GM12878 (cell line): ENCODE measurements around the gene AGTRAP. TPM values are rescaled to one million over a fixed set of nuclear protein-coding genes. Genes with fewer than 3 reads are reported as not detected.

Source experiments
- ATAC-seq: fragments of 200-7000 bp; cut with Tn5 transposase; 3 replicates; pipeline ENCODE4 v1.9.1; 2020; ENCODE audit warnings: mild to moderate bottlenecking, moderate library complexity
- Bru-seq: library from RNA; stranded (reverse); fragments of 400-500 nt; gene quantifications from one replicate; lab custom pipeline; 2021; lab: Mats Ljungman, UMichigan
- BruChase-seq, 2 experiments: library from RNA; stranded (reverse); fragments of 400-500 nt; gene quantifications; one replicate each; lab custom pipeline; 2021; lab: Mats Ljungman, UMichigan
- BruUV-seq: library from RNA; stranded (reverse); fragments of 400-500 nt; replicated peaks from 2 replicates; lab custom pipeline; 2021; lab: Mats Ljungman, UMichigan
- CTCF ChIA-PET: fragments of 300-600 bp; sonication (Branson Sonifier 250); formaldehyde crosslinking; extraction: SDS; loops from one replicate; lab custom pipeline; 2021; ENCODE audit warnings: inconsistent platforms; lab: Yijun Ruan, JAX
- POLR2A ChIA-PET: fragments of 350-600 bp; formaldehyde crosslinking; extraction: SDS; loops from one replicate; lab custom pipeline; 2021; ENCODE audit warnings: inconsistent platforms; lab: Charles Lee
- RAD21 ChIA-PET: fragments of 300-600 bp; sonication (Branson Sonifier 250); formaldehyde crosslinking; loops from one replicate; lab custom pipeline; 2023; ENCODE audit warnings: antibody characterized with exemption; ENCODE audit not compliant: unreplicated experiment; lab: Charles Lee
- SMC1A ChIA-PET: fragments of 300-600 bp; sonication (Branson Sonifier 250); formaldehyde crosslinking; loops from one replicate; lab custom pipeline; 2023; ENCODE audit not compliant: unreplicated experiment, uncharacterized antibody; lab: Charles Lee
- DNase-seq: peaks from one replicate; pipeline ENCODE4 v3.0.0-alpha.2; 2011; ENCODE audit warnings: low read depth, low spot score
- FAIRE-seq: peaks from 3 replicates; lab custom pipeline; 2011; peaks lifted over from hg19 to GRCh38; lab: Jason Lieb, UNC
- H2AFZ ChIP-seq: 2 replicates; pipeline ENCODE4 v1.6.0; 2011; ENCODE audit warnings: low read depth, low read length, control low read depth; ENCODE audit not compliant: control insufficient read depth
- H3K27ac ChIP-seq: 2 replicates; pipeline ENCODE4 v1.5.1; 2011; ENCODE audit warnings: control low read depth; ENCODE audit not compliant: control insufficient read depth, insufficient read depth
- H3K27me3 ChIP-seq, 2 experiments: replicated peaks in 1 of 2; 2 replicates each; pipeline versions ENCODE4 v1.6.0 to v1.6.1; 2011; ENCODE audit warnings: low read length in 1 of 2; ENCODE audit not compliant: control insufficient read depth in 2 of 2, insufficient read depth in 2 of 2
- H3K36me3 ChIP-seq, 2 experiments: 2 replicates each; pipeline ENCODE4 v1.5.1; 2011; ENCODE audit warnings: low read length in 1 of 2; ENCODE audit not compliant: control insufficient read depth in 2 of 2, insufficient read depth in 2 of 2
- H3K4me1 ChIP-seq: 2 replicates; pipeline ENCODE4 v1.6.1; 2011; ENCODE audit warnings: mild to moderate bottlenecking, low read length, moderate library complexity, mixed read lengths; ENCODE audit not compliant: control insufficient read depth, insufficient read depth
- H3K4me2 ChIP-seq: 2 replicates; pipeline ENCODE4 v1.6.0; 2011; ENCODE audit warnings: control low read depth; ENCODE audit not compliant: control insufficient read depth, insufficient read depth
- H3K4me3 ChIP-seq: fragments of 200-600 bp; sonication (generic); 2 replicates; pipeline ENCODE4 v1.5.1; 2016
- H3K79me2 ChIP-seq: 2 replicates; pipeline ENCODE4 v1.6.0; 2011; ENCODE audit warnings: low read length; ENCODE audit not compliant: control insufficient read depth, insufficient read depth
- H3K9ac ChIP-seq: 2 replicates; pipeline ENCODE4 v1.8.0; 2011; ENCODE audit warnings: low read length, control low read depth, mixed read lengths; ENCODE audit not compliant: control insufficient read depth, insufficient read depth
- H3K9me3 ChIP-seq: replicated peaks from 3 replicates; pipeline ENCODE4 v1.5.1; 2011; ENCODE audit warnings: mild to moderate bottlenecking, low read length; ENCODE audit not compliant: control insufficient read depth, insufficient read depth
- H4K20me1 ChIP-seq: 2 replicates; pipeline ENCODE4 v1.6.0; 2011; ENCODE audit not compliant: control insufficient read depth, insufficient read depth
- ASH2L ChIP-seq: fragments of 300-600, 200-600 bp; sonication (generic); IDR thresholded peaks from 2 replicates; pipeline ENCODE4 v1.6.1; 2017; ENCODE audit warnings: low read depth, mild to moderate bottlenecking, borderline replicate concordance
- CBX3 ChIP-seq: fragments of 200-600 bp; sonication (generic); IDR thresholded peaks from 2 replicates; pipeline ENCODE4 v1.6.1; 2016; ENCODE audit warnings: low read depth, borderline replicate concordance
- CEBPB ChIP-seq, 2 experiments: fragments of 150-350 bp in 1 of 2; IDR thresholded peaks; 2 replicates each; pipeline ENCODE4 v1.6.1; 2012 to 2014; ENCODE audit warnings: low read depth in 2 of 2, low read length in 2 of 2, borderline replicate concordance in 1 of 2, inconsistent platforms in 1 of 2
- ETV6 ChIP-seq, 2 experiments: fragments of 450-650 bp in 1 of 2; IDR thresholded peaks in 1 of 2; conservative IDR thresholded peaks in 1 of 2; 2 replicates each; pipeline ENCODE4 v1.6.1; 2014; ENCODE audit warnings: antibody characterized with exemption in 1 of 2, borderline replicate concordance in 1 of 2, low read depth in 1 of 2, mild to moderate bottlenecking in 1 of 2, moderate library complexity in 1 of 2
- HDAC2 ChIP-seq: fragments of 200-600 bp; sonication (generic); IDR thresholded peaks from 2 replicates; pipeline ENCODE4 v1.6.1; 2017
- MXI1 ChIP-seq: fragments of 150-350 bp; IDR thresholded peaks from 2 replicates; pipeline ENCODE4 v1.6.1; 2011; ENCODE audit warnings: low read depth, mild to moderate bottlenecking, inconsistent platforms, low read length, improper control_type of control experiment
- NFXL1 ChIP-seq: fragments of 450-650 bp; IDR thresholded peaks from 2 replicates; pipeline ENCODE4 v1.6.1; 2017; ENCODE audit warnings: antibody characterized with exemption, mild to moderate bottlenecking, borderline replicate concordance
- NR2C1 ChIP-seq: fragments of 450-650 bp; IDR thresholded peaks from 2 replicates; pipeline ENCODE4 v1.6.1; 2017; ENCODE audit warnings: antibody characterized with exemption, mild to moderate bottlenecking, moderate library complexity
- SP1 ChIP-seq: IDR thresholded peaks from one replicate; pipeline ENCODE4 v1.6.1; 2011; ENCODE audit warnings: low read depth, low read length
- SREBF1 ChIP-seq: IDR thresholded peaks from 2 replicates; pipeline ENCODE4 v1.6.1; 2012; ENCODE audit warnings: mild to moderate bottlenecking, low read length
- SRF ChIP-seq, 2 experiments: IDR thresholded peaks; 2 replicates each; pipeline ENCODE4 v1.6.1; 2011; ENCODE audit warnings: low read depth in 2 of 2, low read length in 2 of 2, mild to moderate bottlenecking in 1 of 2, moderate library complexity in 1 of 2
- TAF1 ChIP-seq: IDR thresholded peaks from 2 replicates; pipeline ENCODE4 v1.6.1; 2011; ENCODE audit warnings: mild to moderate bottlenecking, low read depth, low read length, borderline replicate concordance
- TBL1XR1 ChIP-seq: IDR thresholded peaks from 2 replicates; pipeline ENCODE4 v1.6.1; 2012; ENCODE audit warnings: low read depth, low read length, improper control_type of control experiment
- WGBS: methylation state at CpG from one replicate; pipeline ENCODE4 v1.1.6; 2016; ENCODE audit warnings: low lambda C conversion rate; ENCODE audit not compliant: insufficient replicate concordance, insufficient coverage; ENCODE audit errors: missing lambda C conversion rate; 5-methylcytosine and 5-hydroxymethylcytosine counted together
- in situ Hi-C: fragments of 300-500 bp; cut with MboI; formaldehyde crosslinking; loops from 9 replicates; pipeline ENCODE4 v1.14.3; 2018; ENCODE audit warnings: mixed read lengths
- intact Hi-C: fragments of 100-400 bp; cut with micrococcal nuclease; formaldehyde crosslinking; loops from one replicate; pipeline ENCODE4 v1.14.2; 2022; ENCODE audit not compliant: unreplicated experiment
- long read RNA-seq, 2 experiments: library from polyadenylated mRNA; unstranded; transcript quantifications; one replicate each; pipeline ENCODE4 v2.0.0, GENCODE V29; 2019 to 2020
- polyA minus RNA-seq, 3 experiments: library from RNA; depleted of rRNA, polyadenylated mRNA; stranded (reverse); fragments of >200 nt; gene quantifications; 2 replicates each; pipeline ENCODE4 v1.2.3, GENCODE V29; 2011
- polyA plus RNA-seq, 11 experiments: library from polyadenylated mRNA; depleted of rRNA in 4 of 11; unstranded in 6 of 11; stranded (reverse) in 5 of 11; fragments of >200 nt; fragmentation: Nextera tagmentation in 4 of 11; fragmentation: Illumina TruSeq in 1 of 11; extraction: Ambion mirVana in 4 of 11; extraction: Trizol in 1 of 11; gene quantifications; 1 replicate in 1 of 11; 2 replicates in 10 of 11; pipeline versions ENCODE4 v1.2.1 to v1.2.3, GENCODE V29; 2011 to 2016; ENCODE audit warnings: inconsistent platforms in 2 of 11, missing spikeins in 2 of 11, low read depth in 1 of 11
- total RNA-seq, 4 experiments: library from RNA; depleted of rRNA in 3 of 4; stranded (reverse); fragments of >200 nt in 3 of 4; fragmentation: Illumina TruSeq in 1 of 4; extraction: Trizol in 1 of 4; gene quantifications; 2 replicates each; pipeline versions ENCODE4 v1.2.1 to v1.2.3, GENCODE V29; 2013 to 2021
- TF ChIP-seq, protein P1 (sequence below): fragments of 450-650 bp; IDR thresholded peaks from 2 replicates; pipeline ENCODE4 v1.6.1; 2018; ENCODE audit warnings: mild to moderate bottlenecking, low read depth, moderate library complexity; ENCODE audit not compliant: partially characterized antibody

AGTRAP gene, protein sequence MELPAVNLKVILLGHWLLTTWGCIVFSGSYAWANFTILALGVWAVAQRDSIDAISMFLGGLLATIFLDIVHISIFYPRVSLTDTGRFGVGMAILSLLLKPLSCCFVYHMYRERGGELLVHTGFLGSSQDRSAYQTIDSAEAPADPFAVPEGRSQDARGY
- 16.5 and 18.6 TPM in 2 replicates for total RNA-seq (2013; cell fraction: nucleolus; rRNA removed)
- total RNA-seq (2014; rRNA removed) (12.8 and 16.1 TPM in 2 replicates), total RNA-seq (2014; rRNA removed; fragmentation: Illumina TruSeq; extraction: Trizol) (5.8 and 7.9 TPM in 2 replicates), total RNA-seq (2021) (10.0 and 12.7 TPM in 2 replicates), polyA plus RNA-seq (2011; rRNA removed) (3.5 and 7.7 TPM in 2 replicates), polyA plus RNA-seq (2014; fragmentation: Illumina TruSeq; extraction: Trizol) (2.3 and 7.0 TPM in 2 replicates), polyA plus RNA-seq (2014; fragmentation: Nextera tagmentation; extraction: Ambion mirVana) (1 to 10 TPM; 3.0 to 4.1 TPM), polyA plus RNA-seq (2014; rRNA removed) (14.6 and 16.3 TPM in 2 replicates), polyA plus RNA-seq (2016; fragmentation: Nextera tagmentation; extraction: Ambion mirVana) (10 to 100 TPM; 14.5 to 17.4 TPM), polyA minus RNA-seq (2011; rRNA and poly(A)+ RNA removed) (3.9 and 9.0 TPM in 2 replicates), Bru-seq, nascent RNA (percentile 52 among the genes with signal in this experiment), BruChase-seq, experiment 1, labeled RNA remaining after a 6-hour chase (percentile 46 among the genes with signal in this experiment), BruChase-seq, experiment 2, labeled RNA remaining after a 2-hour chase (percentile 44 among the genes with signal in this experiment)
- 3.4 TPM for polyA plus RNA-seq (2011; ENCODE audit: low read depth)
- 16.6 and 20.6 TPM in 2 replicates for polyA plus RNA-seq (2011; cell fraction: cytosol; rRNA removed)
- polyA plus RNA-seq (2011; cell fraction: nucleus; rRNA removed): 19.7 and 25.2 TPM in 2 replicates
- polyA plus RNA-seq (2012): 7.0 and 9.5 TPM in 2 replicates
- polyA minus RNA-seq (2011; cell fraction: cytosol; rRNA and poly(A)+ RNA removed): 5.7 and 8.3 TPM in 2 replicates
- 4.1 and 5.5 TPM in 2 replicates for polyA minus RNA-seq (2011; cell fraction: nucleus; rRNA and poly(A)+ RNA removed)
- long read RNA-seq, experiment 1, partial matches to known transcripts: 0 of 3 reads
- long read RNA-seq, experiment 1, other reads (novel, unspliced or antisense): 0 of 3 reads
- long read RNA-seq, experiment 2, transcript AGTRAP-201 (5 exons, 1,107 nt): major isoform, 9 of 10 reads
- long read RNA-seq, experiment 2, partial matches to known transcripts: 0 of 10 reads
- long read RNA-seq, experiment 2, other reads (novel, unspliced or antisense): 1 of 10 reads

DNA sequence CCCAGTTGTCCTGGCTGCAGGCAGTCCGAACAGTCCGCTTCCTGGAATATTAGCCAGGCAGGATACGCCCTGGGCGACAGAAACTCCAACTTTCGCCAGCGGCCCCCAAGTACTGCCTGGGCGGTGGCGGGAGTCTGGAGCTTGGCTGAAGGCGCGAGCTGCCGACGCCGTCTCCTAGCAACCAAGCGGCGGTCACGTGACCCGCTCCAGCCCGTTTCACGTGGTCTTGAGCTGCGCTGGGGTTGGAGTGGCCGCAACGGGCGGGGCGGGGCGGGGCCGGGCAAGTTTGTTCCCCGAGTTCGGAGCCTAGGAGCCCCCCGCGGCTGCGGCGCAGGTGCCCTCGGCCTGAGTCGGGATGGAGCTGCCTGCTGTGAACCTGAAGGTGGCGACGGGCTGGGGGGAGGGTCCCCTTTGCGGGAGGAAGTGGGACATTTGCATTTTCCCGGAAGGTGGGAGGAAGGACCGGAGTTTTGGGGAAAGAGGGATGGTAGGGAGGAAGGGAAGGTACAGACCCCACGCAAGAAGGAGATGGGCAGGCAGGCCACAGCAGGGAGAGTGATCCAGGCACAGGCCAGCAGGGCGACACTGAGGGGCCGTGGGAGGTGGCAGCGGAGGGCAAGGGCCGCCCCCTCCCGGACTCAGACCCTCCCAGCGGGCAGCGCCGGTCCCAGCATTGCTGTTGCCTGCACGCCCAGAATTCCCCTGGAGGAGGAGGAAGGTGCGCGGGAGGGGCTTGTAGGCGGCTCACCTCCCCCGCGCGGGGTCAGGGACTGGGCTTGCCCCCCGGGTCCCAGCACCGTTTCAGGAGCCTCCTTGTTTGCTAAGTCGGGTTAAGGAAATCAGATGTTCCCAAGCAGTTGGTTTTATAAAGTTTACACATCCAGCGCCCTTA is at the start of gene AGTRAP:
TSS of gene AGTRAP (plus strand) at position 283 of the 892 bp plus-strand sequence. CDS start at position 356, 73 bp downstream.
- ChIA-PET POLR2A (interaction anchor here (0.5 to 0.6 kb wide), 2 partner anchors 80 to 307 kb away, joined by 3 to 4 read pairs; no protein-coding TSS in a partner anchor), RAD21 (interaction anchor here (0.8 to 1.2 kb wide), 5 partner anchors 57 to 460 kb away, joined by 3 to 5 read pairs (median 4); no protein-coding TSS in a partner anchor), SMC1A (interaction anchor here (0.6 to 1.4 kb wide), 7 partner anchors 14 to 455 kb away, joined by 3 to 8 read pairs (median 3); partner anchors contain the start of genes CLCN6, FBXO6 and MTHFR), CTCF (interaction anchor here (0.6 to 3.3 kb wide), 12 partner anchors 17 to 1226 kb away, joined by 3 to 17 read pairs (median 4); partner anchors contain the start of gene FBXO6)
- Histone ChIP-seq H2AFZ (peak within 1 kb of the TSS; percentile 93), H3K9ac (peak within 1 kb of the TSS; percentile 70), H3K79me2 (no peaks in the 10 kb centered on the region), H3K27me3 (no peaks in the 10 kb centered on the region), H3K4me2 (peak within 1 kb of the TSS; percentile 97), H4K20me1 (no peaks in the 10 kb centered on the region), H3K27ac (peak within 1 kb of the TSS; percentile 35), H3K4me1 (peaks cover 10% of the 10 kb centered on the region), H3K36me3 (no peaks in the 10 kb centered on the region), H3K4me3 (peak within 1 kb of the TSS; percentile 86), H3K9me3 (no peaks in the 10 kb centered on the region)
- peak; percentile 92 for ATAC-seq
- BruUV-seq: TSS peak; percentile 81
- peak; percentile 31 for FAIRE-seq
- intact Hi-C loops: no loop called here
- in situ Hi-C loops: no loop called here
- no peak for DNase-seq
- WGBS: 5% methylated on average over 49 of the region's 59 CpGs
- TF ChIP-seq SREBF1 (no peak), CBX3 (no peak), NFXL1 (no peak), ETV6 (conservative IDR thresholded peaks at IDR 0.05 in 1 of 2, IDR thresholded peaks at IDR 0.05 in 1 of 2; ENCODE audit: borderline replicate concordance in 1 of 2, low read depth in 1 of 2) (no peak), TBL1XR1 (peak; percentile 60; the same call in 1 of the 2 replicates), MXI1 (peak; percentile 92), SRF (IDR thresholded peaks at IDR 0.05; ENCODE audit: low read depth in 2 of 2, low read length in 2 of 2) (no peak; a peak in 1 of 4 replicates), ASH2L (no peak), TAF1 (no peak), CEBPB (IDR thresholded peaks at IDR 0.05; ENCODE audit: borderline replicate concordance in 1 of 2, low read depth in 2 of 2, low read length in 2 of 2) (no peak), SP1 (peak; percentile 7), NR2C1 (no peak), HDAC2 (no peak)
- TF ChIP-seq, protein P1, sequence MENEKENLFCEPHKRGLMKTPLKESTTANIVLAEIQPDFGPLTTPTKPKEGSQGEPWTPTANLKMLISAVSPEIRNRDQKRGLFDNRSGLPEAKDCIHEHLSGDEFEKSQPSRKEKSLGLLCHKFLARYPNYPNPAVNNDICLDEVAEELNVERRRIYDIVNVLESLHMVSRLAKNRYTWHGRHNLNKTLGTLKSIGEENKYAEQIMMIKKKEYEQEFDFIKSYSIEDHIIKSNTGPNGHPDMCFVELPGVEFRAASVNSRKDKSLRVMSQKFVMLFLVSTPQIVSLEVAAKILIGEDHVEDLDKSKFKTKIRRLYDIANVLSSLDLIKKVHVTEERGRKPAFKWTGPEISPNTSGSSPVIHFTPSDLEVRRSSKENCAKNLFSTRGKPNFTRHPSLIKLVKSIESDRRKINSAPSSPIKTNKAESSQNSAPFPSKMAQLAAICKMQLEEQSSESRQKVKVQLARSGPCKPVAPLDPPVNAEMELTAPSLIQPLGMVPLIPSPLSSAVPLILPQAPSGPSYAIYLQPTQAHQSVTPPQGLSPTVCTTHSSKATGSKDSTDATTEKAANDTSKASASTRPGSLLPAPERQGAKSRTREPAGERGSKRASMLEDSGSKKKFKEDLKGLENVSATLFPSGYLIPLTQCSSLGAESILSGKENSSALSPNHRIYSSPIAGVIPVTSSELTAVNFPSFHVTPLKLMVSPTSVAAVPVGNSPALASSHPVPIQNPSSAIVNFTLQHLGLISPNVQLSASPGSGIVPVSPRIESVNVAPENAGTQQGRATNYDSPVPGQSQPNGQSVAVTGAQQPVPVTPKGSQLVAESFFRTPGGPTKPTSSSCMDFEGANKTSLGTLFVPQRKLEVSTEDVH: no peak
